Activated T-cell treated with anti-CD3 and anti-CD28 coated beads, Interleukin-2, amount 50 U/mL, for 4 hours (primary cell): ENCODE measurements around the gene AFMID. TPM values are rescaled to one million over a fixed set of nuclear protein-coding genes. Genes with fewer than 3 reads are reported as not detected.
"Not testable (repeated sequence)": the region's sequence is repeated elsewhere in the genome, so short reads cannot be mapped to it uniquely, and the experiment has no call there.

Source experiments
- ATAC-seq, 2 donors: fragments of 200-7000 bp; cut with Tn5 transposase; one replicate each; pipeline ENCODE4 v1.10.0; 2021
- DNase-seq: peaks from one replicate; pipeline ENCODE4 v3.0.0-alpha.2; 2020
- H3K27me3 Mint-ChIP-seq: one replicate; pipeline ENCODE4 v1.8.0; 2021; ENCODE audit warnings: low read depth, mixed read lengths
- H3K36me3 Mint-ChIP-seq: one replicate; pipeline ENCODE4 v1.8.0; 2022; ENCODE audit warnings: mixed read lengths; ENCODE audit not compliant: insufficient read depth
- H3K4me1 Mint-ChIP-seq: one replicate; pipeline ENCODE4 v1.8.0; 2021; ENCODE audit warnings: low read depth, mixed read lengths
- H3K4me3 Mint-ChIP-seq: one replicate; pipeline ENCODE4 v1.8.0; 2021; ENCODE audit warnings: mild to moderate bottlenecking, moderate library complexity, mixed read lengths
- H3K9me3 Mint-ChIP-seq: one replicate; pipeline ENCODE4 v1.8.0; 2021; ENCODE audit warnings: mixed read lengths
- total RNA-seq, 3 donors: library from RNA; stranded (reverse); gene quantifications; one replicate each; pipeline ENCODE4 v1.2.1, GENCODE V29; 2021

AFMID gene
- 10 to 100 TPM; 15.8 to 16.9 (median 16.1) TPM for total RNA-seq

GRCh38 chr17:78186692-78187595, at the start of gene AFMID, which contains the start of gene TK1:
AFMID (plus strand) TSS chr17:78187362; CDS start chr17:78187371, 9 bp downstream.
TK1 (minus strand) TSS chr17:78187052; CDS start chr17:78186994, 58 bp downstream.
- Mint-ChIP-seq H3K9me3 (no peaks in the 10 kb centered on the region), H3K36me3 (no peaks in the 10 kb centered on the region), H3K27me3 (no peaks in the 10 kb centered on the region), H3K4me1 (peaks cover 9% of the 10 kb centered on the region), H3K4me3 (peak within 1 kb of the TSS; percentile 84)
- DNase-seq = peak; percentile 62
- peak; percentile 97 for ATAC-seq

- Mint-ChIP-seq H3K4me1 (peaks cover 77% of the 10 kb centered on the region), H3K4me3 (no peak overlapping the region), H3K9me3 (no peaks in the 10 kb centered on the region), H3K27me3 (no peaks in the 10 kb centered on the region), H3K36me3 (peaks cover 21% of the 10 kb centered on the region)
- ATAC-seq (no peak), DNase-seq (no peak)
These were observed 49.6 kb upstream of the AFMID start for GRCh38 chr17:78137392-78138203.

- H3K36me3 Mint-ChIP-seq = peaks cover 21% of the 10 kb centered on the region
- no peak overlapping the region for H3K4me3 Mint-ChIP-seq
- no peaks in the 10 kb centered on the region for H3K27me3 Mint-ChIP-seq
- ATAC-seq (no peak), DNase-seq (no peak)
- H3K9me3 Mint-ChIP-seq = no peaks in the 10 kb centered on the region
- H3K4me1 Mint-ChIP-seq = peaks cover 73% of the 10 kb centered on the region
These were observed 48.7 kb upstream of the AFMID start for GRCh38 chr17:78138204-78139060.

- Mint-ChIP-seq H3K4me1 (peaks cover 70% of the 10 kb centered on the region), H3K36me3 (peaks cover 12% of the 10 kb centered on the region)
- H3K27me3 Mint-ChIP-seq, DNase-seq, ATAC-seq, H3K4me3 Mint-ChIP-seq, H3K9me3 Mint-ChIP-seq: not testable (repeated sequence)
These were observed 47.3 kb upstream of the AFMID start for GRCh38 chr17:78139861-78140168.

GRCh38 chr17:78140169-78141051, 46.8 kb upstream of the AFMID start:
- ATAC-seq (peak; percentile 91 to 92), DNase-seq (peak; percentile 90)
- Mint-ChIP-seq H3K27me3 (no peaks in the 10 kb centered on the region), H3K36me3 (peaks cover 10% of the 10 kb centered on the region), H3K4me1 (peaks cover 66% of the 10 kb centered on the region), H3K4me3 (no peak overlapping the region), H3K9me3 (no peaks in the 10 kb centered on the region)

- H3K4me3 Mint-ChIP-seq = no peak overlapping the region
- peaks cover 56% of the 10 kb centered on the region for H3K4me1 Mint-ChIP-seq
- H3K9me3 Mint-ChIP-seq = no peaks in the 10 kb centered on the region
- ATAC-seq = no peak
- no peaks in the 10 kb centered on the region for H3K27me3 Mint-ChIP-seq
- DNase-seq = no peak
- peaks cover 5% of the 10 kb centered on the region for H3K36me3 Mint-ChIP-seq
These were observed 45.6 kb upstream of the AFMID start for GRCh38 chr17:78141437-78142118.

GRCh38 chr17:78142119-78142861, 44.9 kb upstream of the AFMID start:
- Mint-ChIP-seq H3K9me3 (no peaks in the 10 kb centered on the region), H3K36me3 (peaks cover 3% of the 10 kb centered on the region), H3K4me1 (peaks cover 55% of the 10 kb centered on the region), H3K4me3 (no peak overlapping the region), H3K27me3 (no peaks in the 10 kb centered on the region)
- ATAC-seq = no peak
- no peak for DNase-seq

DNA sequence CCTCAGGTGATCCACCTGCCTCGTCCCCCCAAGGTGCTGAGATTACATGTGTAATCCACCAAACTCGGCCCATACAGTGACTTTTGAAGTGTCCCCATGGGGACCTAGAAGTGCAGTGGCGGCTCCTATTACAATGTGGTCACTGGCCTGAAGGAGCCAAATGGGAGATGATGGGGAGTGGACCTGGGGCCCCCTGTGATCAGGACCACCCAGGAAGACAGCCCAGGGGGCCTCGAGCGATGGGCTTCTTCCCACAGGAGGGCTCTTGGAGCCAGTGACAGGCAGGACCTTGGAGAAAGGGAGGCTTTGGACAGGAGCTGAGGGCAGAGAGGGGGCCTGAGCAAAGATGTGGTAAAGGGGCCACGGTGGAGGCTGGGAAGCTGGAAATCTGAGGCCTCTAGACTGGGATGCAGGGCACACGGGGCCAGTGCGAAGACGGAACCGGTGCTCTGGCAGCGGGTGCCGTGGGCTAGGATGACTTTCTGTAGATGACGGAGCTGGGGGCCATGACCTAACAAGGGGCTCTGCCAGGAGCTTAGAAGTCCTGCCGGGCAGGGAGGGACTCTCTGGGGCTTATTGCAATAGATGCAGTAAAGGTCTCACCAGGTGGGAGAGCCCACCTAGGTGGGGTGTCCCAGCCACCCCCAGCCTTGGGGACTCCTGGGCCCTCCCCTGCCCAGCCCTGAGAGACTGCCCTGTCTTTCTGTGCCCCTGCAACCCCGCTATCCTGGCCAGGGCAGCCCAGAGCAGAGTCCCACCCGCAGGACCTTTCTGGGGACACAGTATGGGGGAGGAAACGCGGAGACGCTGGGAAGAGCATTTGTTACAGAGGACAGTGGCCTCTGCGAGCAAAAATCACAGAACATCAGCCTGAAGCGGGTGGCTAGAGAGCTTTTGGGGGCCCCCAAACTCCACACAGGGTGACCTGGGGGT, 43.7 kb upstream of the AFMID start:
- DNase-seq (no peak), ATAC-seq (no peak)
- H3K27me3 Mint-ChIP-seq = no peaks in the 10 kb centered on the region
- no peaks in the 10 kb centered on the region for H3K9me3 Mint-ChIP-seq
- H3K4me3 Mint-ChIP-seq = no peak overlapping the region
- peaks cover 52% of the 10 kb centered on the region for H3K4me1 Mint-ChIP-seq
- no peaks in the 10 kb centered on the region for H3K36me3 Mint-ChIP-seq

DNA sequence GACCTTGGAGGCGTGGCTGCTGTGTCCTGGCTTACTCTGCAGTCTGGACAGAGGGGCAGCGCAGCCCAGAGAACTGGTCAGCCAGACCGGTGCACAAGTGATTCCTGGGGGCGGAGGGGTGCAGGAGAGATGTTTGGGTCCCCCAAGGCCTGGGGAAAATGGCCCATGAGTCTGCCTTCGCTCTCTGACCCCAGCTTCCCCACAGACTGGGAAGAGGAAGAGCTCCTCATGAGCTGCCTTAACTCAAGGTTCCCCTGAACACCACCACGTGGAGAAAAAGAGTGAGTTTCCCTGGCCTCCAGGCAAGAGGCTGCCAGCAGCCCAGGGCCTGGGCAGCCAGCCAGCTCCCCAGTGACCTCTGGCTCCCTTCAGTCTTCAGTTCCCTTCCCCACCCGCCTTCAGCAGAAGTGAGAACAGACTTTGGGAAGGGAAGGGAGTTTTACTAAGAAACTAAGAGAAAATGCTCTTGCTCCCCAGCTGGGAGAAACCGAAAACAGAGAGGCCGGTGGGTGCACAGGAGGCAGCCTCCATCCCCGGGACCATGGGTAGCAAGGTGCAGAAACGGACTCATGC, 42.9 kb upstream of the AFMID start:
- Mint-ChIP-seq H3K4me3 (no peak overlapping the region), H3K9me3 (no peaks in the 10 kb centered on the region), H3K4me1 (peaks cover 48% of the 10 kb centered on the region), H3K27me3 (no peaks in the 10 kb centered on the region), H3K36me3 (no peaks in the 10 kb centered on the region)
- DNase-seq = no peak
- no peak for ATAC-seq

- Mint-ChIP-seq H3K9me3 (no peaks in the 10 kb centered on the region), H3K27me3 (no peaks in the 10 kb centered on the region), H3K4me1 (peaks cover 43% of the 10 kb centered on the region), H3K36me3 (no peaks in the 10 kb centered on the region), H3K4me3 (no peak overlapping the region)
- DNase-seq (no peak), ATAC-seq (no peak)
These were observed 42.2 kb upstream of the AFMID start for GRCh38 chr17:78144736-78145641.

DNA sequence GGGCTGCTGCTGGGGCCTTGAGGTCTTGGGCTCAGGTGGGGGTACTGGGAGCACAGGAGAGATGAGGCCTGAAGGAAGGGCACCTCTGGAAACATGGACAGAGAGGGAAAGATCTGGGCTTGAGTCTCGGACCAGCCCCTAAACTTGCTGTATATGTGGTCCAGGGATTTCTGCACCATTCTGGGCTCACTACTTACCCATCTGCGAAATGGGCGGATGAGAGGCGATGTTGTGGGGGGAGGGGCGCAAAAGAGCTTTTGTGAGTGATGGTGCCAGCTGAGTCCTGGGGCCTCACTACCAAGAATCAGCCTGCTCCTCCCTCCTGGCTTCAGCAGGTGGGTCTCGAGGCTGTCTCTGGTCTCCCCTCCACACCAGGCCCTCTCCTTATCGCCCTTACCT, 40.7 kb upstream of the AFMID start:
- no peak overlapping the region for H3K4me3 Mint-ChIP-seq
- no peaks in the 10 kb centered on the region for H3K36me3 Mint-ChIP-seq
- H3K27me3 Mint-ChIP-seq = no peaks in the 10 kb centered on the region

More for the DNA sequence above, 40.7 kb upstream of the AFMID start:
- DNase-seq (no peak), ATAC-seq (no peak)
- H3K4me1 Mint-ChIP-seq = peaks cover 37% of the 10 kb centered on the region
- no peaks in the 10 kb centered on the region for H3K9me3 Mint-ChIP-seq
